ENCODE measurements around the gene PDE4C.

- TF ChIP-seq CTCF (conservative IDR thresholded peaks at IDR 0.05; ENCODE audit: low read depth, low read length) (no peak), EZH2phosphoT487 (IDR thresholded peaks at IDR 0.05; ENCODE audit: borderline replicate concordance, low read length) (no peak)
Measured at GRCh38 chr19:18269070-18269723, 43.0 kb upstream of the PDE4C start.

Measured in PC-3 (cell line).